OCI-LY3 (cell line): Measurements from ENCODE around the gene PCMTD2.

ENCODE experiments used
- H2AFZ ChIP-seq: fragments of 200-600, 300-600 bp; shearing (Covaris generic); 2 replicates; pipeline ENCODE4 v1.6.0; 2014; ENCODE audit warnings: antibody characterized with exemption, low read depth, low read length
- H3K27ac ChIP-seq: fragments of 200-600, 300-600 bp; sonication (generic); 2 replicates; pipeline ENCODE4 v1.5.1; 2014; ENCODE audit warnings: mild to moderate bottlenecking, low read length, moderate library complexity, mixed read lengths
- H3K27me3 ChIP-seq: fragments of 200-600, 300-600 bp; sonication (generic); 2 replicates; pipeline ENCODE4 v1.6.1; 2014; ENCODE audit warnings: low read depth, low read length, mixed read lengths
- H3K36me3 ChIP-seq: fragments of 200-600, 300-600 bp; sonication (generic); replicated peaks from 2 replicates; pipeline ENCODE3; 2014; ENCODE audit warnings: low read depth, low read length, mixed read lengths
- H3K4me1 ChIP-seq: fragments of 300-600, 200-600 bp; sonication (generic); 2 replicates; pipeline ENCODE4 v1.6.1; 2014; ENCODE audit warnings: low read length, mixed read lengths
- H3K4me2 ChIP-seq: fragments of 200-600, 300-600 bp; sonication (generic); 2 replicates; pipeline ENCODE4 v1.6.1; 2014; ENCODE audit warnings: low read length, mixed read lengths
- H3K4me3 ChIP-seq: fragments of 300-600, 200-600 bp; sonication (generic); 2 replicates; pipeline ENCODE4 v1.5.1; 2014; ENCODE audit warnings: antibody characterized with exemption, mild to moderate bottlenecking, low read length, moderate library complexity
- H3K79me2 ChIP-seq: fragments of 300-600, 200-600 bp; shearing (Covaris generic); 2 replicates; pipeline ENCODE4 v1.6.1; 2014; ENCODE audit warnings: mild to moderate bottlenecking, low read length, mixed read lengths
- H3K9ac ChIP-seq: fragments of 300-600, 200-600 bp; shearing (Covaris generic); 2 replicates; pipeline ENCODE4 v1.6.0; 2014; ENCODE audit warnings: mild to moderate bottlenecking, low read length, moderate library complexity
- H3K9me3 ChIP-seq: fragments of 200-600, 300-600 bp; shearing (Covaris generic); 2 replicates; pipeline ENCODE4 v1.6.1; 2014; ENCODE audit warnings: low read length, mixed read lengths; ENCODE audit not compliant: insufficient read depth
- H4K20me1 ChIP-seq: fragments of 200-600, 300-600 bp; sonication (generic); 2 replicates; pipeline ENCODE4 v1.6.1; 2016; ENCODE audit warnings: low read length, mixed read lengths; ENCODE audit not compliant: insufficient read depth
- CTCF ChIP-seq: fragments of 200-600, 300-600 bp; sonication (generic); IDR thresholded peaks from 2 replicates; pipeline ENCODE4 v1.5.1; 2014; ENCODE audit warnings: antibody characterized with exemption, low read length, low read depth
- EZH2phosphoT487 ChIP-seq: fragments of 200-600 bp; shearing (Covaris generic); IDR thresholded peaks from 2 replicates; pipeline ENCODE4 v1.6.1; 2018; ENCODE audit warnings: antibody characterized with exemption, mixed run types, low read depth

The PCMTD2 gene

GRCh38 chr20:64242003-64242796 is 13.3 kb upstream of the PCMTD2 start:
- Histone ChIP-seq H3K79me2 (no peaks in the 10 kb centered on the region), H2AFZ (no peak overlapping the region), H4K20me1 (no peaks in the 10 kb centered on the region), H3K27ac (no peak overlapping the region), H3K4me1 (peaks cover 26% of the 10 kb centered on the region), H3K4me2 (no peak overlapping the region), H3K9me3 (no peaks in the 10 kb centered on the region), H3K4me3 (no peak overlapping the region), H3K9ac (no peak overlapping the region), H3K36me3 (no peaks in the 10 kb centered on the region), H3K27me3 (peaks cover 10% of the 10 kb centered on the region)
- TF ChIP-seq EZH2phosphoT487 (no peak), CTCF (no peak)

GRCh38 chr20:64242797-64243475 is 12.6 kb upstream of the PCMTD2 start:
- Histone ChIP-seq H3K27ac (no peak overlapping the region), H3K79me2 (no peaks in the 10 kb centered on the region)
- TF ChIP-seq EZH2phosphoT487, result no peak
- TF ChIP-seq CTCF, result no peak

GRCh38 chr20:64244281-64244805 is 11.2 kb upstream of the PCMTD2 start:
- Histone ChIP-seq H3K4me3 (no peak overlapping the region), H3K4me1 (peaks cover 25% of the 10 kb centered on the region), H2AFZ (no peak overlapping the region), H3K9me3 (no peaks in the 10 kb centered on the region), H3K27me3 (peaks cover 19% of the 10 kb centered on the region), H3K36me3 (no peaks in the 10 kb centered on the region), H3K4me2 (no peak overlapping the region), H3K27ac (no peak overlapping the region), H3K79me2 (no peaks in the 10 kb centered on the region), H3K9ac (no peak overlapping the region), H4K20me1 (no peaks in the 10 kb centered on the region)
- TF ChIP-seq EZH2phosphoT487, result no peak
- TF ChIP-seq CTCF, result no peak

More at GRCh38 chr20:64242797-64243475, 12.6 kb upstream of the PCMTD2 start:
- H3K9ac ChIP-seq, result no peak overlapping the region
- H3K36me3 ChIP-seq, result no peaks in the 10 kb centered on the region
- H3K4me3 ChIP-seq, result no peak overlapping the region
- no peaks in the 10 kb centered on the region for H4K20me1 ChIP-seq
- H3K9me3 ChIP-seq, result no peaks in the 10 kb centered on the region
- peaks cover 32% of the 10 kb centered on the region for H3K4me1 ChIP-seq
- no peak overlapping the region for H3K4me2 ChIP-seq
- H2AFZ ChIP-seq, result no peak overlapping the region
- H3K27me3 ChIP-seq, result peaks cover 14% of the 10 kb centered on the region
